ENCODE results near the gene KIAA0586. TPM values are rescaled to one million over a fixed set of nuclear protein-coding genes. Genes with fewer than 3 reads are reported as not detected.

Gene KIAA0586
- total RNA-seq, 1 experiment from 2014 or later = 20.9 TPM

GRCh38 chr14:58566979-58567378 is 139.5 kb downstream of the KIAA0586 start:
- no peak overlapping the region for H4K5ac ChIP-seq (ENCODE audit: insufficient read length, low read depth, low read length)
- no peak overlapping the region for H2AK5ac ChIP-seq (ENCODE audit: insufficient read length, low read length)
- H3K36me3 Mint-ChIP-seq (ENCODE audit: insufficient read depth in 1 of 3, low read depth in 3 of 3) = no peaks in the 10 kb centered on the region
- no peaks in the 10 kb centered on the region for H3K9me3 Mint-ChIP-seq
- no peak overlapping the region for H3K27ac Mint-ChIP-seq
- no peaks in the 10 kb centered on the region for H3K79me1 ChIP-seq (ENCODE audit: insufficient read depth, low read depth, low read length, poor library complexity, severe bottlenecking)
- no peak overlapping the region for H3K4me2 ChIP-seq (ENCODE audit: insufficient read depth, insufficient read length, low read length)
- no peak overlapping the region for H4K91ac ChIP-seq (ENCODE audit: insufficient read length, low read depth, low read length)
- peaks cover 5 to 9% of the 10 kb centered on the region in 2 experiments; a peak in 3 of 4 replicates for H3K4me1 Mint-ChIP-seq
- DNase-seq = no peak
- H3K9ac ChIP-seq (ENCODE audit: extremely low read depth, insufficient read length, low read length) = no peak overlapping the region
- no peak for TF ChIP-seq CTCF (conservative IDR thresholded peaks at IDR 0.05)
- no peak overlapping the region for H4K8ac ChIP-seq (replicated peaks; ENCODE audit: insufficient read length, low read depth, low read length)
- H3K56ac ChIP-seq (ENCODE audit: insufficient read length, low read depth, low read length) = no peak overlapping the region
- no peaks in the 10 kb centered on the region for H3K27me3 Mint-ChIP-seq (ENCODE audit: low read depth)
- H2BK5ac ChIP-seq (ENCODE audit: insufficient read length, low read length) = no peak overlapping the region
- no peak overlapping the region for H3K4me3 Mint-ChIP-seq
- no peak overlapping the region for H2BK120ac ChIP-seq (ENCODE audit: low read depth, low read length, poor library complexity, severe bottlenecking)
- H3K18ac ChIP-seq (ENCODE audit: insufficient read length, low read depth, low read length) = no peak overlapping the region
- no peak overlapping the region for H3T11ph ChIP-seq (ENCODE audit: low read length)
- no peaks in the 10 kb centered on the region for H3K79me2 ChIP-seq (ENCODE audit: insufficient read depth, low read length)
- no peak overlapping the region for H2BK20ac ChIP-seq (ENCODE audit: low read depth, low read length, poor library complexity, severe bottlenecking)
- no peak overlapping the region for H3K27ac ChIP-seq (ENCODE audit: insufficient read length, low read depth, low read length)
- no peaks in the 10 kb centered on the region for H3K27me3 ChIP-seq (ENCODE audit: insufficient read depth, low read length)
- H3K23me2 ChIP-seq (ENCODE audit: insufficient read length, low read depth, low read length, poor library complexity, severe bottlenecking) = no peaks in the 10 kb centered on the region
- no peak overlapping the region for H2BK15ac ChIP-seq (ENCODE audit: low read depth, low read length)
- H3K14ac ChIP-seq (ENCODE audit: insufficient read depth, low read length) = no peak overlapping the region
- H2AFZ ChIP-seq (ENCODE audit: low read length) = no peak overlapping the region
- H3K4ac ChIP-seq (ENCODE audit: low read depth, low read length) = no peak overlapping the region
- no peak overlapping the region for H3K23ac ChIP-seq (ENCODE audit: insufficient read length, low read depth, low read length)
- no peak overlapping the region for H2BK12ac ChIP-seq (ENCODE audit: insufficient read length, low read depth, low read length)
- no peaks in the 10 kb centered on the region for H4K20me1 ChIP-seq (ENCODE audit: control insufficient read depth, insufficient read depth, insufficient read length)
- no CpG with 5 or more reads among the region's 3 CpGs for WGBS (ENCODE audit: extremely low coverage, insufficient read length, low lambda C conversion rate)
- H3K9me3 ChIP-seq (ENCODE audit: control insufficient read depth, low read depth, low read length) = no peaks in the 10 kb centered on the region
- peaks cover 2% of the 10 kb centered on the region; the same call in 1 of the 2 replicates for H3K4me1 ChIP-seq (ENCODE audit: insufficient read depth, low read length)
